Activated naive CD4-positive, alpha-beta T cell treated with anti-CD3 and anti-CD28 coated beads, Interleukin-2, amount 50 U/mL, for 24 hours (primary cell): ENCODE data around the gene SMARCA2.

ENCODE experiments used
- H3K27ac Mint-ChIP-seq: one replicate; pipeline ENCODE4 v1.8.0; 2021; ENCODE audit warnings: mild to moderate bottlenecking, mixed read lengths
- H3K27me3 Mint-ChIP-seq: one replicate; pipeline ENCODE4 v1.8.0; 2021; ENCODE audit warnings: mixed read lengths
- H3K36me3 Mint-ChIP-seq: one replicate; pipeline ENCODE4 v1.8.0; 2021; ENCODE audit warnings: mixed read lengths
- H3K4me1 Mint-ChIP-seq: one replicate; pipeline ENCODE4 v1.8.0; 2021; ENCODE audit warnings: mixed read lengths
- H3K4me3 Mint-ChIP-seq: one replicate; pipeline ENCODE4 v1.8.0; 2021; ENCODE audit warnings: mild to moderate bottlenecking, mixed read lengths
- H3K9me3 Mint-ChIP-seq: one replicate; pipeline ENCODE4 v1.8.0; 2021; ENCODE audit warnings: mixed read lengths

Gene SMARCA2

GRCh38 chr9:2047916-2048315 is 32.8 kb downstream of the SMARCA2 start:
- H3K27me3 Mint-ChIP-seq = no peaks in the 10 kb centered on the region
- peaks cover 79% of the 10 kb centered on the region for H3K4me1 Mint-ChIP-seq
- H3K4me3 Mint-ChIP-seq = no peak overlapping the region
- H3K9me3 Mint-ChIP-seq = no peaks in the 10 kb centered on the region
- peaks cover 11% of the 10 kb centered on the region for H3K36me3 Mint-ChIP-seq
- peak overlapping the region; percentile 41 for H3K27ac Mint-ChIP-seq

GRCh38 chr9:2050236-2050635 is 35.1 kb downstream of the SMARCA2 start:
- H3K4me3 Mint-ChIP-seq = no peak overlapping the region
- H3K9me3 Mint-ChIP-seq = no peaks in the 10 kb centered on the region
- peaks cover 79% of the 10 kb centered on the region for H3K4me1 Mint-ChIP-seq
- H3K27ac Mint-ChIP-seq = peak overlapping the region; percentile 85
- peaks cover 9% of the 10 kb centered on the region for H3K36me3 Mint-ChIP-seq
- no peaks in the 10 kb centered on the region for H3K27me3 Mint-ChIP-seq

GRCh38 chr9:2053883-2054845 is 39.0 kb downstream of the SMARCA2 start:
- Mint-ChIP-seq H3K36me3 (peaks cover 10% of the 10 kb centered on the region), H3K4me1 (peaks cover 69% of the 10 kb centered on the region), H3K4me3 (peak overlapping the region; percentile 26), H3K27me3 (no peaks in the 10 kb centered on the region), H3K9me3 (no peaks in the 10 kb centered on the region), H3K27ac (peak overlapping the region; percentile 93)

- no peaks in the 10 kb centered on the region for H3K9me3 Mint-ChIP-seq
- H3K4me1 Mint-ChIP-seq = peaks cover 71% of the 10 kb centered on the region
- H3K4me3 Mint-ChIP-seq = no peak overlapping the region
- H3K27ac Mint-ChIP-seq = peak overlapping the region; percentile 90
- H3K27me3 Mint-ChIP-seq = no peaks in the 10 kb centered on the region
- peaks cover 16% of the 10 kb centered on the region for H3K36me3 Mint-ChIP-seq
Observed at GRCh38 chr9:2055203-2055658, 40.1 kb downstream of the SMARCA2 start.

GRCh38 chr9:2059274-2059929 is 44.3 kb downstream of the SMARCA2 start:
- no peaks in the 10 kb centered on the region for H3K27me3 Mint-ChIP-seq
- no peak overlapping the region for H3K4me3 Mint-ChIP-seq
- peaks cover 28% of the 10 kb centered on the region for H3K36me3 Mint-ChIP-seq
- peak overlapping the region; percentile 30 for H3K27ac Mint-ChIP-seq
- peaks cover 35% of the 10 kb centered on the region for H3K4me1 Mint-ChIP-seq
- H3K9me3 Mint-ChIP-seq = no peaks in the 10 kb centered on the region

- Mint-ChIP-seq H3K36me3 (peaks cover 30% of the 10 kb centered on the region), H3K9me3 (no peaks in the 10 kb centered on the region), H3K4me3 (no peak overlapping the region), H3K27ac (peak overlapping the region; percentile 46), H3K27me3 (no peaks in the 10 kb centered on the region), H3K4me1 (peaks cover 27% of the 10 kb centered on the region)
Observed at GRCh38 chr9:2060424-2060823, 45.3 kb downstream of the SMARCA2 start.

- peak overlapping the region; percentile 90 for H3K27ac Mint-ChIP-seq
- peaks cover 18% of the 10 kb centered on the region for H3K4me1 Mint-ChIP-seq
- no peaks in the 10 kb centered on the region for H3K27me3 Mint-ChIP-seq
- H3K4me3 Mint-ChIP-seq = no peak overlapping the region
- no peaks in the 10 kb centered on the region for H3K9me3 Mint-ChIP-seq
- peaks cover 16% of the 10 kb centered on the region for H3K36me3 Mint-ChIP-seq
Observed at GRCh38 chr9:2065704-2066103, 50.6 kb downstream of the SMARCA2 start.

GRCh38 chr9:2066312-2067273 is 51.4 kb downstream of the SMARCA2 start:
- Mint-ChIP-seq H3K36me3 (peaks cover 14% of the 10 kb centered on the region), H3K27me3 (no peaks in the 10 kb centered on the region), H3K27ac (peak overlapping the region; percentile 17), H3K9me3 (no peaks in the 10 kb centered on the region), H3K4me1 (peaks cover 13% of the 10 kb centered on the region), H3K4me3 (no peak overlapping the region)

- Mint-ChIP-seq H3K27ac (peak overlapping the region; percentile 23), H3K9me3 (no peaks in the 10 kb centered on the region), H3K36me3 (peaks cover 14% of the 10 kb centered on the region), H3K4me1 (no peaks in the 10 kb centered on the region), H3K4me3 (no peak overlapping the region), H3K27me3 (no peaks in the 10 kb centered on the region)
Observed at GRCh38 chr9:2072752-2073405, 57.7 kb downstream of the SMARCA2 start.

GRCh38 chr9:2082772-2083171 is 67.6 kb downstream of the SMARCA2 start:
- Mint-ChIP-seq H3K36me3 (peaks cover 19% of the 10 kb centered on the region), H3K9me3 (no peaks in the 10 kb centered on the region), H3K27ac (no peak overlapping the region), H3K4me3 (no peak overlapping the region), H3K27me3 (no peaks in the 10 kb centered on the region), H3K4me1 (peaks cover 7% of the 10 kb centered on the region)

GRCh38 chr9:2083479-2083878 is 68.3 kb downstream of the SMARCA2 start:
- Mint-ChIP-seq H3K27ac (no peak overlapping the region), H3K9me3 (no peaks in the 10 kb centered on the region), H3K36me3 (peaks cover 19% of the 10 kb centered on the region), H3K4me3 (no peak overlapping the region), H3K4me1 (peaks cover 7% of the 10 kb centered on the region), H3K27me3 (no peaks in the 10 kb centered on the region)

GRCh38 chr9:2085716-2086115 is 70.6 kb downstream of the SMARCA2 start:
- Mint-ChIP-seq H3K36me3 (peaks cover 17% of the 10 kb centered on the region), H3K4me1 (peaks cover 10% of the 10 kb centered on the region), H3K27ac (peak overlapping the region; percentile 5), H3K9me3 (no peaks in the 10 kb centered on the region), H3K27me3 (no peaks in the 10 kb centered on the region), H3K4me3 (no peak overlapping the region)

GRCh38 chr9:2086116-2086515 is 71.0 kb downstream of the SMARCA2 start:
- no peak overlapping the region for H3K4me3 Mint-ChIP-seq
- H3K4me1 Mint-ChIP-seq = peaks cover 11% of the 10 kb centered on the region
- H3K27me3 Mint-ChIP-seq = no peaks in the 10 kb centered on the region
- H3K36me3 Mint-ChIP-seq = peaks cover 18% of the 10 kb centered on the region
- no peaks in the 10 kb centered on the region for H3K9me3 Mint-ChIP-seq
- no peak overlapping the region for H3K27ac Mint-ChIP-seq

- Mint-ChIP-seq H3K4me3 (no peak overlapping the region), H3K27ac (peak overlapping the region; percentile 69), H3K9me3 (no peaks in the 10 kb centered on the region), H3K36me3 (peaks cover 24% of the 10 kb centered on the region), H3K4me1 (peaks cover 14% of the 10 kb centered on the region), H3K27me3 (no peaks in the 10 kb centered on the region)
Observed at GRCh38 chr9:2086971-2087370, 71.8 kb downstream of the SMARCA2 start.
